Measurements from ENCODE around the gene SYT12.
"Not testable (repeated sequence)": the region's sequence is repeated elsewhere in the genome, so short reads cannot be mapped to it uniquely, and the experiment has no call there.

SYT12 gene

GRCh38 chr11:66999555-66999954, 23.4 kb upstream of the SYT12 start:
- DNase-seq = no peak

- no peak for DNase-seq
These were observed 21.6 kb upstream of the SYT12 start for GRCh38 chr11:67001332-67001731.

- DNase-seq = no peak
These were observed 20.5 kb upstream of the SYT12 start for GRCh38 chr11:67002297-67002913.

GRCh38 chr11:67002921-67003411, 20.0 kb upstream of the SYT12 start:
- no peak for DNase-seq

GRCh38 chr11:67005200-67005599, 17.7 kb upstream of the SYT12 start:
- DNase-seq = not testable (repeated sequence)

GRCh38 chr11:67006029-67006884, 16.7 kb upstream of the SYT12 start:
- DNase-seq = peak; percentile 80

GRCh38 chr11:67007126-67007525, 15.8 kb upstream of the SYT12 start:
- no peak for DNase-seq

- DNase-seq = no peak
These were observed 12.5 kb upstream of the SYT12 start for GRCh38 chr11:67010296-67010905.

GRCh38 chr11:67013511-67014045, 9.4 kb upstream of the SYT12 start:
- DNase-seq = no peak

GRCh38 chr11:67014343-67014742, 8.6 kb upstream of the SYT12 start:
- DNase-seq = no peak

- no peak for DNase-seq
These were observed 7.9 kb upstream of the SYT12 start for GRCh38 chr11:67015048-67015447.

- DNase-seq = no peak
These were observed 6.4 kb upstream of the SYT12 start for GRCh38 chr11:67016550-67016949.

- no peak for DNase-seq
These were observed 2.0 kb upstream of the SYT12 start for GRCh38 chr11:67020949-67021348.

- DNase-seq = peak; percentile 32
These were observed 497 bp upstream of the SYT12 start for GRCh38 chr11:67022341-67022933.

GRCh38 chr11:67023957-67024353, 1.0 kb downstream of the SYT12 start:
- DNase-seq = no peak

GRCh38 chr11:67024410-67024809, 1.5 kb downstream of the SYT12 start:
- DNase-seq = no peak

- DNase-seq = no peak
These were observed 2.0 kb downstream of the SYT12 start for GRCh38 chr11:67024966-67025365.

GRCh38 chr11:67025750-67026149, 2.8 kb downstream of the SYT12 start:
- no peak for DNase-seq

- no peak for DNase-seq
These were observed 4.0 kb downstream of the SYT12 start for GRCh38 chr11:67026941-67027340.

GRCh38 chr11:67027483-67027930, 4.6 kb downstream of the SYT12 start:
- DNase-seq = no peak

GRCh38 chr11:67027943-67028542, 5.1 kb downstream of the SYT12 start:
- DNase-seq = no peak

GRCh38 chr11:67029146-67029545, 6.2 kb downstream of the SYT12 start:
- no peak for DNase-seq

- no peak for DNase-seq
These were observed 8.0 kb downstream of the SYT12 start for GRCh38 chr11:67030976-67031375.

All from NCI-H2171 (cell line).